HCT116 (cell line): Measurements from ENCODE around the gene RREB1. TPM values are rescaled to one million over a fixed set of nuclear protein-coding genes. Genes with fewer than 3 reads are reported as not detected.

ENCODE experiments used
- ATAC-seq: fragments of 200-7000 bp; cut with Tn5 transposase; 2 replicates; pipeline ENCODE4 v1.9.1; 2020; ENCODE audit warnings: mild to moderate bottlenecking, moderate library complexity
- BruUV-seq: library from RNA; stranded (reverse); fragments of 400-500 nt; replicated peaks from 2 replicates; lab custom pipeline; 2021; lab: Mats Ljungman, UMichigan
- CTCF ChIA-PET: fragments of 300-600 bp; sonication (Branson Sonifier 250); formaldehyde crosslinking; loops from one replicate; lab custom pipeline; 2021; ENCODE audit warnings: antibody characterized with exemption; lab: Charles Lee
- POLR2A ChIA-PET: fragments of 300-600, 350-600 bp; sonication (Branson Sonifier 250); formaldehyde crosslinking; loops from one replicate; lab custom pipeline; 2021; ENCODE audit warnings: antibody characterized with exemption; lab: Charles Lee
- RAD21 ChIA-PET, 2 experiments: fragments of 300-600 bp; sonication (Branson Sonifier 250); formaldehyde crosslinking; loops; one replicate each; lab custom pipeline; 2023; ENCODE audit warnings: low total read pairs in 2 of 2; ENCODE audit not compliant: uncharacterized antibody in 2 of 2, unreplicated experiment in 2 of 2, low non-redundant PET in 1 of 2; lab: Charles Lee
- DNase-seq: peaks from one replicate; pipeline ENCODE4 v3.0.0-alpha.2; 2010; ENCODE audit warnings: low read depth, low spot score
- H2AFZ ChIP-seq: fragments of 200-600 bp; shearing (Covaris generic), sonication (generic); 2 replicates; pipeline ENCODE4 v1.6.1; 2017; ENCODE audit warnings: low read depth, mixed run types, mixed read lengths, antibody characterized with exemption, low read length; ENCODE audit not compliant: poor library complexity, severe bottlenecking
- H3K27ac ChIP-seq: 2 replicates; pipeline ENCODE4 v1.5.1; 2012; ENCODE audit warnings: low read depth, low read length
- H3K27me3 ChIP-seq: fragments of 200-600 bp; sonication (generic); 2 replicates; pipeline ENCODE4 v1.6.1; 2016; ENCODE audit warnings: mixed run types, low read length, mixed read lengths; ENCODE audit not compliant: insufficient read depth
- H3K36me3 ChIP-seq, 2 experiments: fragments of 200-500 bp in 1 of 2; fragments of 200-600 bp in 1 of 2; sonication (Bioruptor generic) in 1 of 2; sonication (generic) in 1 of 2; 2 replicates each; pipeline versions ENCODE4 v1.5.1 to v1.6.1; 2014 to 2016; ENCODE audit warnings: low read length in 2 of 2, inconsistent platforms in 1 of 2, mixed read lengths in 1 of 2, mixed run types in 1 of 2; ENCODE audit not compliant: insufficient read depth in 2 of 2, control insufficient read depth in 1 of 2
- H3K4me1 ChIP-seq, 2 experiments: fragments of 200-600 bp in 1 of 2; sonication (generic) in 1 of 2; 2 replicates each; pipeline versions ENCODE4 v1.5.1 to v1.6.1; 2012 to 2017; ENCODE audit warnings: low read length in 2 of 2, inconsistent platforms in 1 of 2, mild to moderate bottlenecking in 1 of 2, mixed read lengths in 1 of 2, mixed run types in 1 of 2, moderate library complexity in 1 of 2; ENCODE audit not compliant: insufficient read depth in 2 of 2, control insufficient read depth in 1 of 2
- H3K4me2 ChIP-seq: fragments of 200-600 bp; sonication (generic); 2 replicates; pipeline ENCODE4 v1.6.1; 2017; ENCODE audit warnings: mixed run types, low read length, mixed read lengths
- H3K4me3 ChIP-seq, 2 experiments: fragments of 200-600 bp in 1 of 2; sonication (generic) in 1 of 2; replicated peaks in 1 of 2; 2 replicates each; pipeline ENCODE4 v1.5.1; 2011 to 2016; ENCODE audit warnings: low read length in 2 of 2, control low read depth in 1 of 2, low read depth in 1 of 2, mild to moderate bottlenecking in 1 of 2, mixed read lengths in 1 of 2, mixed run types in 1 of 2
- H3K79me2 ChIP-seq: fragments of 200-600 bp; sonication (generic); 2 replicates; pipeline ENCODE4 v1.6.1; 2017; ENCODE audit warnings: mild to moderate bottlenecking, mixed run types, low read length, moderate library complexity, mixed read lengths; ENCODE audit not compliant: insufficient read depth
- H3K9ac ChIP-seq: fragments of 200-600 bp; sonication (generic); 2 replicates; pipeline ENCODE4 v1.6.1; 2016; ENCODE audit warnings: low read length, mixed read lengths
- H3K9me2 ChIP-seq: fragments of 200-600 bp; sonication (generic), shearing (Covaris generic); 2 replicates; pipeline ENCODE4 v1.6.1; 2017; ENCODE audit warnings: mixed run types, mild to moderate bottlenecking, moderate library complexity; ENCODE audit not compliant: insufficient read depth
- H3K9me3 ChIP-seq, 2 experiments: fragments of 200-500 bp in 1 of 2; fragments of 200-600 bp in 1 of 2; sonication (Bioruptor generic) in 1 of 2; sonication (generic) in 1 of 2; 2 replicates each; pipeline ENCODE4 v1.6.1; 2014 to 2017; ENCODE audit warnings: low read length in 2 of 2, mixed read lengths in 2 of 2, inconsistent platforms in 1 of 2, low read depth in 1 of 2, mild to moderate bottlenecking in 1 of 2, mixed run types in 1 of 2, moderate library complexity in 1 of 2; ENCODE audit not compliant: control insufficient read depth in 1 of 2, insufficient read depth in 1 of 2
- H4K20me1 ChIP-seq: fragments of 200-600 bp; sonication (generic), shearing (Covaris generic); 2 replicates; pipeline ENCODE4 v1.6.1; 2017; ENCODE audit warnings: mixed run types, mild to moderate bottlenecking, moderate library complexity; ENCODE audit not compliant: insufficient read depth
- CBX3 ChIP-seq: IDR thresholded peaks from 2 replicates; pipeline ENCODE4 v1.6.1; 2012; ENCODE audit warnings: low read depth
- CEBPB ChIP-seq: IDR thresholded peaks from 2 replicates; pipeline ENCODE4 v1.6.1; 2012; ENCODE audit warnings: low read depth
- EGR1 ChIP-seq: IDR thresholded peaks from 2 replicates; pipeline ENCODE4 v1.6.1; 2012; ENCODE audit warnings: low read depth
- ELF1 ChIP-seq: IDR thresholded peaks from 2 replicates; pipeline ENCODE4 v1.6.1; 2012; ENCODE audit warnings: low read depth, borderline replicate concordance
- EZH2phosphoT487 ChIP-seq: fragments of 200-600 bp; IDR thresholded peaks from 2 replicates; pipeline ENCODE4 v1.6.1; 2018; ENCODE audit warnings: antibody characterized with exemption, borderline replicate concordance
- FOSL1 ChIP-seq: IDR thresholded peaks from 2 replicates; pipeline ENCODE4 v1.6.1; 2012; ENCODE audit warnings: low read depth
- POLR2A ChIP-seq: IDR thresholded peaks from 2 replicates; pipeline ENCODE4 v1.7.0; 2011; ENCODE audit warnings: borderline replicate concordance; ENCODE audit not compliant: insufficient read depth, insufficient read length; ENCODE audit errors: extremely low read depth
- RAD21 ChIP-seq: IDR thresholded peaks from 2 replicates; pipeline ENCODE4 v1.6.1; 2012; ENCODE audit warnings: low read depth, mild to moderate bottlenecking
- SIN3A ChIP-seq: IDR thresholded peaks from 2 replicates; pipeline ENCODE4 v1.6.1; 2012; ENCODE audit warnings: low read depth
- SRF ChIP-seq: IDR thresholded peaks from 2 replicates; pipeline ENCODE4 v1.6.1; 2012; ENCODE audit warnings: low read depth
- TCF7L2 ChIP-seq: IDR thresholded peaks from 2 replicates; pipeline ENCODE4 v1.7.0; 2011; ENCODE audit warnings: borderline replicate concordance, inconsistent platforms; ENCODE audit not compliant: insufficient read depth, insufficient read length; ENCODE audit errors: extremely low read depth
- YY1 ChIP-seq: IDR thresholded peaks from 2 replicates; pipeline ENCODE4 v1.6.1; 2011; ENCODE audit warnings: low read length, low read depth, moderate library complexity, mild to moderate bottlenecking; ENCODE audit not compliant: insufficient replicate concordance; ENCODE audit errors: extremely low read depth
- ZFX ChIP-seq: fragments of 450-650 bp; IDR thresholded peaks from 2 replicates; pipeline ENCODE4 v1.6.1; 2017
- ZNF274 ChIP-seq: fragments of 200-500 bp; sonication (Bioruptor generic); IDR thresholded peaks from 2 replicates; pipeline ENCODE4 v1.6.1; 2014; ENCODE audit warnings: mild to moderate bottlenecking, low read depth, low read length, inconsistent platforms
- intact Hi-C: fragments of 100-400 bp; cut with micrococcal nuclease; formaldehyde crosslinking; loops from 2 replicates; pipeline ENCODE4 v1.10.0; 2022
- total RNA-seq: library from RNA; stranded (reverse); gene quantifications from one replicate; pipeline ENCODE4 v1.2.1, GENCODE V29; 2021; ENCODE audit not compliant: unreplicated experiment
- TF ChIP-seq, protein P1 (sequence below): IDR thresholded peaks from 2 replicates; pipeline ENCODE4 v1.6.1; 2011; ENCODE audit warnings: mild to moderate bottlenecking, low read length, moderate library complexity; ENCODE audit not compliant: insufficient replicate concordance; ENCODE audit errors: extremely low read depth
- TF ChIP-seq, protein P2 (sequence below): IDR thresholded peaks from 2 replicates; pipeline ENCODE4 v1.6.1; 2012
- TF ChIP-seq, protein P3 (sequence below): IDR thresholded peaks from 2 replicates; pipeline ENCODE4 v1.6.1; 2012; ENCODE audit warnings: low read depth

RREB1 gene
- total RNA-seq, 1 experiment from 2014 or later: 47.9 TPM

DNA sequence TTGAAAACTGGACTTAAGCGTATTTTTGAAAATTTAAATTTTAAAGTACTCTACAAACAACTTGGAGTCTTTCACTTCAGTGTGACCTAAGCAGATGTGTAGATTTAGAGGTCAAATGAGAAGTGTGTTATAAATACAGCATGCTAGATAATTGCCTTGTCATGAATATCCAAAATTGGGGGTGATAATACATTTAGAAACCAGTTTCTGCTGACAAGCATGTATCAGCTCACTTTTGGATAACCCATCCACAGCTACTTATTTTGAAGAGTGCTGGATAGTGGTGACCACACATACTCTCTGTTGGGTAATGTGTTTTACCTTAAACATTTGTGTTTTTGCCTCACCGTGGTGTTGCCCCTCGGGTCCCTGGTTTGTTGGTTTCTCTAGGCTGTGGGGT, 14.9 kb downstream of the RREB1 start:
- Histone ChIP-seq H4K20me1 (no peaks in the 10 kb centered on the region), H3K4me3 (no peak overlapping the region), H3K9me2 (no peaks in the 10 kb centered on the region), H3K27ac (no peak overlapping the region), H3K79me2 (peaks cover 95% of the 10 kb centered on the region), H3K4me1 (no peaks in the 10 kb centered on the region), H3K9me3 (no peaks in the 10 kb centered on the region), H3K36me3 (no peaks in the 10 kb centered on the region; a peak in 1 of 4 replicates), H3K4me2 (no peak overlapping the region), H2AFZ (no peak overlapping the region), H3K9ac (no peak overlapping the region), H3K27me3 (no peaks in the 10 kb centered on the region)
- CTCF ChIA-PET: no interaction called here
- ATAC-seq (no peak), DNase-seq (no peak)
- intact Hi-C loops: no loop called here
- POLR2A ChIA-PET: no interaction called here
- TF ChIP-seq CBX3: no peak
- TF ChIP-seq CEBPB: no peak
- RAD21 ChIA-PET: no interaction called here
- BruUV-seq: no TSS peak

DNA sequence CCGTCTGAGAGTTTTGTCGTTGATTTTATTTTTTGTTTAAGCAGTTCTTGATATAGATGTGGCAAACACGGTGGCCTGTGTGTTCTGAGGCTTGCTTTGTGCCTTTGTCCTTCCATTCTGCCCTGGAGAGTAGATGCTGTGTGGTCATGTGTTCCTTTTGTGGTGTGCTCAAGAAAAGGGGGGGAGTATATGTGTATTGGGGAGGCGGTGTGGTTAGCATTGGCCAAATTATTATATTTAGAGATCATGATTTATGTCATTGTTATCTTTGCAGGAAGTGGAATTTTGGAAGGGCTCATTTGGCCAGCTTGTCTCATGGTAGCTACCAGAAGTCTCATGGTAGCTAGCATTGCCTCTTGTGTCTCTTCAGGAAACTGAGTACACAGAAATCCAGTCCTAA, 16.4 kb downstream of the RREB1 start:
- Histone ChIP-seq H3K27me3 (no peaks in the 10 kb centered on the region), H3K36me3 (no peaks in the 10 kb centered on the region; a peak in 1 of 4 replicates), H4K20me1 (no peaks in the 10 kb centered on the region), H3K4me1 (no peaks in the 10 kb centered on the region; a peak in 1 of 4 replicates), H3K9me3 (no peaks in the 10 kb centered on the region), H2AFZ (no peak overlapping the region), H3K27ac (no peak overlapping the region), H3K9ac (no peak overlapping the region), H3K4me3 (no peak overlapping the region), H3K79me2 (peaks cover 95% of the 10 kb centered on the region), H3K4me2 (no peak overlapping the region), H3K9me2 (no peaks in the 10 kb centered on the region)
- ATAC-seq (no peak), DNase-seq (no peak)
- intact Hi-C loops: no loop called here
- no TSS peak for BruUV-seq
- ChIA-PET POLR2A (no interaction called here), CTCF (no interaction called here), RAD21 (no interaction called here)
- no peak for TF ChIP-seq FOSL1
- no peak for TF ChIP-seq TCF7L2
- TF ChIP-seq ZNF274: no peak
- no peak for TF ChIP-seq EZH2phosphoT487
- TF ChIP-seq SRF: no peak
- TF ChIP-seq YY1: no peak
- no peak for TF ChIP-seq SIN3A
- TF ChIP-seq ELF1: no peak
- no peak for TF ChIP-seq ZFX
- TF ChIP-seq EGR1: no peak
- TF ChIP-seq, protein P1, sequence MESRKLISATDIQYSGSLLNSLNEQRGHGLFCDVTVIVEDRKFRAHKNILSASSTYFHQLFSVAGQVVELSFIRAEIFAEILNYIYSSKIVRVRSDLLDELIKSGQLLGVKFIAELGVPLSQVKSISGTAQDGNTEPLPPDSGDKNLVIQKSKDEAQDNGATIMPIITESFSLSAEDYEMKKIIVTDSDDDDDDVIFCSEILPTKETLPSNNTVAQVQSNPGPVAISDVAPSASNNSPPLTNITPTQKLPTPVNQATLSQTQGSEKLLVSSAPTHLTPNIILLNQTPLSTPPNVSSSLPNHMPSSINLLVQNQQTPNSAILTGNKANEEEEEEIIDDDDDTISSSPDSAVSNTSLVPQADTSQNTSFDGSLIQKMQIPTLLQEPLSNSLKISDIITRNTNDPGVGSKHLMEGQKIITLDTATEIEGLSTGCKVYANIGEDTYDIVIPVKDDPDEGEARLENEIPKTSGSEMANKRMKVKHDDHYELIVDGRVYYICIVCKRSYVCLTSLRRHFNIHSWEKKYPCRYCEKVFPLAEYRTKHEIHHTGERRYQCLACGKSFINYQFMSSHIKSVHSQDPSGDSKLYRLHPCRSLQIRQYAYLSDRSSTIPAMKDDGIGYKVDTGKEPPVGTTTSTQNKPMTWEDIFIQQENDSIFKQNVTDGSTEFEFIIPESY: no peak
- TF ChIP-seq, protein P2, sequence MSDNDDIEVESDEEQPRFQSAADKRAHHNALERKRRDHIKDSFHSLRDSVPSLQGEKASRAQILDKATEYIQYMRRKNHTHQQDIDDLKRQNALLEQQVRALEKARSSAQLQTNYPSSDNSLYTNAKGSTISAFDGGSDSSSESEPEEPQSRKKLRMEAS: no peak
- no peak for TF ChIP-seq CEBPB
- TF ChIP-seq, protein P3, sequence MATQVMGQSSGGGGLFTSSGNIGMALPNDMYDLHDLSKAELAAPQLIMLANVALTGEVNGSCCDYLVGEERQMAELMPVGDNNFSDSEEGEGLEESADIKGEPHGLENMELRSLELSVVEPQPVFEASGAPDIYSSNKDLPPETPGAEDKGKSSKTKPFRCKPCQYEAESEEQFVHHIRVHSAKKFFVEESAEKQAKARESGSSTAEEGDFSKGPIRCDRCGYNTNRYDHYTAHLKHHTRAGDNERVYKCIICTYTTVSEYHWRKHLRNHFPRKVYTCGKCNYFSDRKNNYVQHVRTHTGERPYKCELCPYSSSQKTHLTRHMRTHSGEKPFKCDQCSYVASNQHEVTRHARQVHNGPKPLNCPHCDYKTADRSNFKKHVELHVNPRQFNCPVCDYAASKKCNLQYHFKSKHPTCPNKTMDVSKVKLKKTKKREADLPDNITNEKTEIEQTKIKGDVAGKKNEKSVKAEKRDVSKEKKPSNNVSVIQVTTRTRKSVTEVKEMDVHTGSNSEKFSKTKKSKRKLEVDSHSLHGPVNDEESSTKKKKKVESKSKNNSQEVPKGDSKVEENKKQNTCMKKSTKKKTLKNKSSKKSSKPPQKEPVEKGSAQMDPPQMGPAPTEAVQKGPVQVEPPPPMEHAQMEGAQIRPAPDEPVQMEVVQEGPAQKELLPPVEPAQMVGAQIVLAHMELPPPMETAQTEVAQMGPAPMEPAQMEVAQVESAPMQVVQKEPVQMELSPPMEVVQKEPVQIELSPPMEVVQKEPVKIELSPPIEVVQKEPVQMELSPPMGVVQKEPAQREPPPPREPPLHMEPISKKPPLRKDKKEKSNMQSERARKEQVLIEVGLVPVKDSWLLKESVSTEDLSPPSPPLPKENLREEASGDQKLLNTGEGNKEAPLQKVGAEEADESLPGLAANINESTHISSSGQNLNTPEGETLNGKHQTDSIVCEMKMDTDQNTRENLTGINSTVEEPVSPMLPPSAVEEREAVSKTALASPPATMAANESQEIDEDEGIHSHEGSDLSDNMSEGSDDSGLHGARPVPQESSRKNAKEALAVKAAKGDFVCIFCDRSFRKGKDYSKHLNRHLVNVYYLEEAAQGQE: no peak
- TF ChIP-seq POLR2A: no peak
- no peak for TF ChIP-seq CBX3
- no peak for TF ChIP-seq RAD21
